Fibroblast of lung (primary cell): ENCODE results near the gene RPL10A. TPM values are rescaled to one million over a fixed set of nuclear protein-coding genes. Genes with fewer than 3 reads are reported as not detected.

Experiments used
- DNase-seq, 2 donors: peaks; one replicate each; pipeline versions ENCODE4 v3.0.0 to v3.0.0-alpha.2; 2010; ENCODE audit warnings: low read depth in 2 of 2
- H2AFZ ChIP-seq: 2 replicates; pipeline ENCODE4 v1.5.1; 2012; ENCODE audit warnings: low read length, control low read depth, inconsistent platforms
- H3K27ac ChIP-seq: 2 replicates; pipeline ENCODE4 v1.5.1; 2011; ENCODE audit warnings: low read length, control low read depth; ENCODE audit not compliant: insufficient read depth
- H3K27me3 ChIP-seq: 2 replicates; pipeline ENCODE4 v1.5.1; 2011; ENCODE audit warnings: mild to moderate bottlenecking, low read length; ENCODE audit not compliant: control insufficient read depth, insufficient read depth
- H3K36me3 ChIP-seq: 2 replicates; pipeline ENCODE4 v1.5.1; 2011; ENCODE audit warnings: low read length; ENCODE audit not compliant: control insufficient read depth, insufficient read depth
- H3K4me1 ChIP-seq: 2 replicates; pipeline ENCODE4 v1.5.1; 2011; ENCODE audit warnings: low read length; ENCODE audit not compliant: control insufficient read depth, insufficient read depth; ENCODE audit errors: extremely low read depth
- H3K4me2 ChIP-seq: 2 replicates; pipeline ENCODE4 v1.5.1; 2011; ENCODE audit warnings: low read length, control low read depth; ENCODE audit not compliant: insufficient read depth; ENCODE audit errors: extremely low read depth
- H3K4me3 ChIP-seq, 4 experiments: fragments of 200-600 bp in 1 of 4; sonication (generic) in 1 of 4; replicated peaks in 1 of 4; 2 replicates each; pipeline ENCODE4 v1.5.1; 2011 to 2016; ENCODE audit warnings: low read length in 4 of 4, low read depth in 3 of 4, mild to moderate bottlenecking in 3 of 4, control low read depth in 2 of 4, inconsistent platforms in 1 of 4, mixed read lengths in 1 of 4; ENCODE audit not compliant: insufficient read depth in 1 of 4; ENCODE audit errors: control extremely low read depth in 1 of 4
- H3K79me2 ChIP-seq: 2 replicates; pipeline ENCODE4 v1.5.1; 2012; ENCODE audit warnings: mild to moderate bottlenecking, low read length, inconsistent platforms; ENCODE audit not compliant: control insufficient read depth, insufficient read depth
- H3K9ac ChIP-seq: 2 replicates; pipeline ENCODE4 v1.5.1; 2011; ENCODE audit warnings: mild to moderate bottlenecking, low read length, control low read depth; ENCODE audit not compliant: insufficient read depth
- H3K9me3 ChIP-seq: 2 replicates; pipeline ENCODE4 v1.5.1; 2012; ENCODE audit warnings: low read depth, low read length; ENCODE audit not compliant: control insufficient read depth, insufficient read depth
- H4K20me1 ChIP-seq: 2 replicates; pipeline ENCODE4 v1.5.1; 2011; ENCODE audit warnings: low read length; ENCODE audit not compliant: control insufficient read depth, insufficient read depth; ENCODE audit errors: extremely low read depth
- EZH2 ChIP-seq: IDR thresholded peaks from 2 replicates; pipeline ENCODE4 v1.5.1; 2012; ENCODE audit warnings: low read length, control low read depth, mild to moderate bottlenecking; ENCODE audit errors: missing control alignments
- polyA plus RNA-seq, 2 donors: library from polyadenylated mRNA; depleted of rRNA in 1 of 2; stranded (reverse) in 1 of 2; unstranded in 1 of 2; fragments of >200 nt; gene quantifications; 2 replicates each; pipeline ENCODE4 v1.2.1, GENCODE V29; 2011 to 2012; ENCODE audit warnings: missing spikeins in 1 of 2
- total RNA-seq: library from RNA; depleted of rRNA; stranded (reverse); fragments of >200 nt; gene quantifications from 2 replicates; pipeline ENCODE4 v1.2.1, GENCODE V29; 2014
- TF ChIP-seq, protein P1 (sequence below), 2 donors: IDR thresholded peaks in 1 of 2; conservative IDR thresholded peaks in 1 of 2; 1 replicate in 1 of 2; 2 replicates in 1 of 2; pipeline ENCODE4 v1.5.1; 2011 to 2012; ENCODE audit warnings: low read length in 2 of 2, control low read depth in 1 of 2, inconsistent platforms in 1 of 2, low read depth in 1 of 2, mild to moderate bottlenecking in 1 of 2

The RPL10A gene
- total and polyA plus RNA-seq, 2 donors (not counting 1 experiment from before 2014, with no cell fraction given) = 1,754 to 1,911 TPM

DNA sequence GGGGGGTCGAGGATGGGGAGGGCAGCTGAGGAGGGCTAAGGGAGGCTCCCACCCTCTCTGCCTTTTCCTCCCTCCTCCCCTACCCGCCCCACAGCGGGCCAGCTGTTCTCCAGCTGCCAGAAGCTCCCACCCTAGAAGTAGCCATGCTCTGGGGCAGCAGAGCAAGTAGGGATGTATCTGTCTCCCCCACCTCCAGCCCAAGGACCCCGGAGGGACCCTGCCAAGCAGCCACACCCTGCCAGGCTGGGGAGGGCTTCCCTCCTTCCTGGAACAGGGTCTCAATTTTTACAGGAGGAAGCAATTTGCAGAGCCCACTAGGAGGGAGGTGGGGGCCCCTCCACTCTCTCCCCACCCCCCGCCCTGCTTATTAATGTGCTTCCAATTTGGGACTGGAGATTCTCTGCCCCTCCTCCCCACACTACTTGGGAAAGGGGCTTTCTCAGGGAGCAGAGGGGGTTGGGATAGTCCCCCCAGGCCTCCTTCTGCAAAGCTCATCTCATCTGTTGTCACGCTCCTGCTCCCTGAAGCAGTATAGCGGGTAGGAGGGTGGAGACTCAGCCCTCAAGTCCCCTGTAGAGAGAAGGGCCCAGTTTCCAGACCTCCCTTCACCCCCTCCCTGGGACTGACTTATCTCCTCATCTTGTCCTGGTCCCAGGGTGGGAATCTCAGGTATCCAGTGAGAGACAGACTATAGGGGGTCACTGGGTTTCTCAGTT is 24.2 kb downstream of the RPL10A start:
- H3K4me3 ChIP-seq = peak overlapping the region in 1 of 4 experiments; percentile 22
- TF ChIP-seq EZH2 = no peak
- TF ChIP-seq, protein P1, sequence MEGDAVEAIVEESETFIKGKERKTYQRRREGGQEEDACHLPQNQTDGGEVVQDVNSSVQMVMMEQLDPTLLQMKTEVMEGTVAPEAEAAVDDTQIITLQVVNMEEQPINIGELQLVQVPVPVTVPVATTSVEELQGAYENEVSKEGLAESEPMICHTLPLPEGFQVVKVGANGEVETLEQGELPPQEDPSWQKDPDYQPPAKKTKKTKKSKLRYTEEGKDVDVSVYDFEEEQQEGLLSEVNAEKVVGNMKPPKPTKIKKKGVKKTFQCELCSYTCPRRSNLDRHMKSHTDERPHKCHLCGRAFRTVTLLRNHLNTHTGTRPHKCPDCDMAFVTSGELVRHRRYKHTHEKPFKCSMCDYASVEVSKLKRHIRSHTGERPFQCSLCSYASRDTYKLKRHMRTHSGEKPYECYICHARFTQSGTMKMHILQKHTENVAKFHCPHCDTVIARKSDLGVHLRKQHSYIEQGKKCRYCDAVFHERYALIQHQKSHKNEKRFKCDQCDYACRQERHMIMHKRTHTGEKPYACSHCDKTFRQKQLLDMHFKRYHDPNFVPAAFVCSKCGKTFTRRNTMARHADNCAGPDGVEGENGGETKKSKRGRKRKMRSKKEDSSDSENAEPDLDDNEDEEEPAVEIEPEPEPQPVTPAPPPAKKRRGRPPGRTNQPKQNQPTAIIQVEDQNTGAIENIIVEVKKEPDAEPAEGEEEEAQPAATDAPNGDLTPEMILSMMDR (conservative IDR thresholded peaks at IDR 0.05 in 1 of 2, IDR thresholded peaks at IDR 0.05 in 1 of 2; ENCODE audit: low read depth in 1 of 2, low read length in 2 of 2) = no peak

DNA sequence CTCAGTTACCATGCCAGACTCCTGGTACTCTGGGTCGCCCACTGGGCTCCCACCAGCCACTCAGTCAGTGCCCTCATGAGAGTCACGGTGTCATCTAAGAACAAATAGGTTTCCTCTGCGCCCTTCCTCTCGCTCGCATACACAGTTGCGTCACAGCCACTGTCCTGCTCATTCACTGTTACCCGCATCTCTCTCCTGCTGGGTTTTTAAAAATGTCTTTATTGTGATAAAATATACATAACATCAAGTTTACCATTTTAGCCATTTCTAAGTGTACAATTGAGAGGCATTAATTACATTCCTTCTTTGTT is 24.7 kb downstream of the RPL10A start:
- H3K4me2 ChIP-seq = no peak overlapping the region
- H3K9me3 ChIP-seq = no peaks in the 10 kb centered on the region
- peaks cover 3% of the 10 kb centered on the region for H3K36me3 ChIP-seq
- H3K4me1 ChIP-seq = peaks cover 46% of the 10 kb centered on the region
- no peak overlapping the region for H3K4me3 ChIP-seq
- no peaks in the 10 kb centered on the region for H4K20me1 ChIP-seq
- H3K27ac ChIP-seq = no peak overlapping the region
- no peak for DNase-seq
- no peak overlapping the region for H2AFZ ChIP-seq
- H3K9ac ChIP-seq = no peak overlapping the region
- TF ChIP-seq, protein P1 (conservative IDR thresholded peaks at IDR 0.05 in 1 of 2, IDR thresholded peaks at IDR 0.05 in 1 of 2; ENCODE audit: low read depth in 1 of 2, low read length in 2 of 2) = no peak
- TF ChIP-seq EZH2 = no peak
- peaks cover 65% of the 10 kb centered on the region for H3K79me2 ChIP-seq
- H3K27me3 ChIP-seq = no peaks in the 10 kb centered on the region

More for the DNA sequence above, 24.2 kb downstream of the RPL10A start:
- peak in 1 of 2 donors; percentile 58 for DNase-seq
- Histone ChIP-seq H3K9me3 (no peaks in the 10 kb centered on the region), H3K27ac (no peak overlapping the region), H4K20me1 (no peaks in the 10 kb centered on the region), H2AFZ (no peak overlapping the region), H3K27me3 (no peaks in the 10 kb centered on the region), H3K4me1 (peaks cover 51% of the 10 kb centered on the region), H3K9ac (no peak overlapping the region), H3K36me3 (peaks cover 3% of the 10 kb centered on the region), H3K4me2 (peak overlapping the region; percentile 35), H3K79me2 (peaks cover 70% of the 10 kb centered on the region)

DNA sequence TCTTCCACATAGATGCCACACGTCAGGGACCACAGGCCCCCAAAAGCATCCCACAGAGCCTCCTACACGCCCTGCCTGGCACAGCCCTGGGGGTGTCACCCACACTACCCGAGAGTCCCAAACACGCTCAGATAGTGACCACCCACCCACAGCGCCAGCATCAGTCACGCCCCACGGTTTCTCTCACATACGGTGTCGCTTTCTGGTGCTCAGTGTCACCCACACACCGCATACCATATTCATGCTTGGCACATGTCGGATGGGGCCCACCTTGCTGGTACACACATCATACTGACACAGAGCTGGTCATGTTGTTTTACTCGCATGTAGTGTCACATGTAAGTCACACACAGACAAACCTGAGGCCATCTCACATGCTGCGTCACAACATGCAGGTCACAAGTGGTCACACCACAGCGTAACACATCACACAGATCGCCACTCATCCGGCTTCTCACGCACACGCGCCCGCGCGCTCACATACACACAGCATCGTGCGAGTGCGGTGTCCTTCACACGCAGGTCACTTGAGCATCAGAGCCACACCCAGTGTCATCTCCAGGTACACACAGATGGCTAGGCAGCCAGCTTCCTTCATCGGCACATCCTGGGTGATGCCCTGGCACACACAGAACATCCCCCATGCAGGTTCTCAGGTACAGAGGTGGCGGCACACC is 25.2 kb downstream of the RPL10A start:
- H2AFZ ChIP-seq = no peak overlapping the region
- no peak overlapping the region for H3K9ac ChIP-seq
- no peaks in the 10 kb centered on the region for H3K9me3 ChIP-seq
- peaks cover 3% of the 10 kb centered on the region for H3K36me3 ChIP-seq
- peaks cover 46% of the 10 kb centered on the region for H3K4me1 ChIP-seq
- peak overlapping the region; percentile 52 for H3K4me2 ChIP-seq
- H3K27ac ChIP-seq = no peak overlapping the region
- no peak for TF ChIP-seq EZH2
- TF ChIP-seq, protein P1 (conservative IDR thresholded peaks at IDR 0.05 in 1 of 2, IDR thresholded peaks at IDR 0.05 in 1 of 2; ENCODE audit: low read depth in 1 of 2, low read length in 2 of 2) = no peak
- H3K4me3 ChIP-seq = peak overlapping the region in 3 of 4 experiments; percentile 4 to 78 (median 19)
- no peak for DNase-seq
- H4K20me1 ChIP-seq = no peaks in the 10 kb centered on the region
- H3K79me2 ChIP-seq = peaks cover 61% of the 10 kb centered on the region
- no peaks in the 10 kb centered on the region for H3K27me3 ChIP-seq
